Fibroblast of skin of right biceps (primary cell): Measurements from ENCODE around the gene TUBB4A.
"Not testable (repeated sequence)": the region's sequence is repeated elsewhere in the genome, so short reads cannot be mapped to it uniquely, and the experiment has no call there.

ENCODE experiments used
- DNase-seq: peaks from one replicate; pipeline ENCODE4 v3.0.0-alpha.2; 2013

TUBB4A gene

GRCh38 chr19:6501740-6502648, at the start of gene TUBB4A:
TSS of gene TUBB4A (minus strand) at chr19:6502309. CDS start at chr19:6502212, 97 bp downstream.
- DNase-seq, result no peak

DNA sequence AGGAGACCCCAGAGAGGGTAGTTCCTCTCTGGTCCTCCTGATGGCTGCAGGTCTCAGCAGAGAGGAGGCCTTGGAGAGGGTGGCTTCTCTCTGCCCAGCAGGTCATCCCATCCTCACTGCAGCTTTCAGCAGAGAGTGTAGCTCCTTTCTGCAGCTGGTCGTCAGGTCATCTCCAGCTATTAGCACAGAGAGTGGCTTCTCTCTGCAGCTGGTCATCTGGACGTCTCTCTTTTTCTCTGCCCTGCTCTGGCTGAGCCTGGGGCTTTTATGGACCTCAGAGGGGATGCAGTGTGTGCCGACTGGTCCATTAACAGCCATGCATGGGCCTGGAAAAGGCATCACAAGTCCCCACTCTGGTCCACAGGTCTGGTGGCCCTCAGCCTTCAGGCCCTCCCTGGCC, 49.0 kb upstream of the TUBB4A start:
- DNase-seq, result no peak

DNA sequence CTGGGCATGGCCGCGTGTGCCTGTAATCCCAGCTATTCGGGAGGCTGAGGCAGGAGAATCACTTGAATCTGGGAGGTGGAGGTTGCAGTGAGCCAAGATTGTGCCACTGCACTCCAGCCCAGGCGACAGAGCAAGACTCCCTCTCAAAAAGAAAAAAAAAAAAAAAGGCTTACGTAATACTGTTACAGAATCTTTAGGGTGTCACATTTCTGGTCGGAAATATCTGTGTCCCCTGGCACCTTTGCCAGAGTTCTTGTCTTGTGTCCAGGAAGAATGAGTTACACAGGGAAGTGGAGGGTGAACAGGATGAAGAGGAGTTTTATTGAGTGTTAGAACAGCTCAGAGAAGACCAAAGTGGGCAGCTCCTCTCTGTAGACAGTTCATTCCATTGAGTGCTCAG, 48.6 kb upstream of the TUBB4A start:
- DNase-seq, result not testable (repeated sequence)

- no peak for DNase-seq
Observed at GRCh38 chr19:6543866-6544347, 41.8 kb upstream of the TUBB4A start.

GRCh38 chr19:6540918-6541689, 39.0 kb upstream of the TUBB4A start:
- no peak for DNase-seq

- DNase-seq, result no peak
Observed at GRCh38 chr19:6539514-6539913, 37.4 kb upstream of the TUBB4A start.

DNA sequence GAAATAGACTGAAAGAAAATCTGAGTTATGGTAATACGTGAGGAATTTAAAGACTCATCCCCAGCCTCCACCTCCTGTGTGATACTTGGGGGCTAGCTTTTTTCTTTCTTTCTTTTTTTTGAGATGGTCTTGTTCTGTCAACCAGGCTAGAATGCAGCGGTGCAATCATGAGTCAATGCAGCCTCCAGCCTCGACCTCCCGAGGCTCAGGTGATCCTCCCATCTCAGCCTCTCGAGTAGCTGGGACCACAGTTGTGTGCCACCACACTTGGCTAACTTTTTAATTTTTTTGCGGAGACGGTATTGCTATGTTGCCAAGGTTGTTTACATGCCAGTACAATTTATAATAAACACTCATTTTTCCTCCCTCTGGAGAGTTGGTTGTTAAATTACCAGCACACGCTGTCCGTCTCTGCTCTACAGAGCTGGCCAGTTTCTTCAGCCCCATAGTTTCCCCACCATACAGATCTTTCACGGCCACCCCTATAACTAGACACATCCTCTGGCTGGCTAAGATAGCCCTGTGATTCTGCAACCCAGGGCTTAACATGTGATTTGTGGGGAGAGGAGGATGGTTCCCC, 33.5 kb upstream of the TUBB4A start:
- no peak for DNase-seq

- DNase-seq, result no peak
Observed at GRCh38 chr19:6534451-6535093, 32.5 kb upstream of the TUBB4A start.

- no peak for DNase-seq
Observed at GRCh38 chr19:6533746-6534418, 31.8 kb upstream of the TUBB4A start.

GRCh38 chr19:6533000-6533328, 30.9 kb upstream of the TUBB4A start:
- no peak for DNase-seq

- DNase-seq, result no peak
Observed at GRCh38 chr19:6532244-6532999, 30.3 kb upstream of the TUBB4A start.

DNA sequence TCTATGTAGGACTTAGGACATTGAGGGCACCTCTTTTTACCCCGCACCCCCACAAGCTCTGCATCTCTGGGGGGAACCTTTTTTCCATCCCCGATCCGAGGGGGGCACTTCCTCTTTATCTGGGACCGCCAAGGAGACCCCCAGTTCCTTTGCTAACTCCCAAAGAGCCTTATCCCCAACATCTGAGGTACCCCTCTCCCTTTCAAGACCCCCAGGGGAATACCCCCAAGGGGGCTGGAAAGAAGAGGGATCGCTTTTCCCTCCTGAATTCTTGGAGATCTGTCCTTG, 29.8 kb upstream of the TUBB4A start:
- no peak for DNase-seq

DNA sequence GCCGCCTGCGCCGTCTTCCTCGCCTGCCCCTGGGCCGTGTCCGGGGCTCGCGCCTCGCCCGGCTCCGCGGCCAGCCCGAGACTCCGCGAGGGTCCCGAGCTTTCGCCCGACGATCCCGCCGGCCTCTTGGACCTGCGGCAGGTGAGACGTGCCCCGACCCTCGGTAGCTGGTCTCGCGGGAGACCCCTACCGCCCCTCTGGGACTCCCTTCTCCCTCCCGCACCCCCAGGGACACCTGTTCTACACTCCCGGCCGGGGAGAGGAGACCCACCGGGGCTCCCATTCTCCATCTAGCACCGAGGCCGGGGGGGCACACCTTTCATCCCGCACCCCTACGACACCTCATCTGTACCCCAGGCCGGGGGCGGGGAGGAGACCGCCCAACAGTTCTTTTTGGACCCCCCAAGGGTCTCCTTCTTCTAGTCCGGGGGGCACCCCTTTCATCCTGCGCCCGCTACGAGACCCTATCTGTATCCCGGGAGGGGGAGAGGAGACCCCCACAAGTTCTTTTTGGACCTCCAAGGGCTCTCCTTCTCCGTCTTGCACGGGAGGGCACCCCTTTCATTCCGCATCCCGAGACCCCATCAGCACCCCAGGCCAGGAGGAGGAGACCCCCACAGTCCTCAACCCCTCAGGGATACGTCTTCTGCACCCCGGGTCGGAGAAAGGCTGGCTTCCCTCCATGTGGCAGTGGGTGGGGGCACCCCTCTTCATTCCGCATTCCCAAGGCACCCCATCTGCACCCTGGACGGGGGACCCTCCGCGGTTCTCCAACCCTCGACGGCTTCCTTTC, 29.2 kb upstream of the TUBB4A start:
- DNase-seq, result no peak

- peak; percentile 88 for DNase-seq
Observed at GRCh38 chr19:6530386-6531162, 28.5 kb upstream of the TUBB4A start, which contains the start of gene TNFSF9. TSS of gene TNFSF9 (plus strand) at chr19:6531026. CDS start at chr19:6531037, 11 bp downstream.

DNA sequence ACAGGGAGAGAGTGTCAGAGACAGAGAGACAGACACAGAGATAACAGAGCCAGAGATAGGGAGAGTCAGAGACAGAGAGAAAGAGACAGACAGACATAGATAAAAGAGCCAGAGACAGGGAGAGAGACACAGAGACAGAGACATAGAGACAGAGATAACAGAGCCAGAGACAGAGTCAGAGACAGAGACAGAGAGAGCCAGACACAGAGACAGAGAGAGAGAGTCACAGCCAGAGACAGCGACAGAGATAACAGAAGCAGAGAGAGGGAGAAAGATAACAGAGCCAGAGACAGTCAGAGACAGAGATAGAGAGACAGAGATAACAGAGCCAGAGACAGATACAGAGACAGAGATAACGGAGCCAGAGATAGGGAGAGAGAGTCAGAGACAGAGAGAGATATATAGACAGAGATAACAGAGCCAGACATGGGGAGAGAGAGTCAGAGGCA, 27.9 kb upstream of the TUBB4A start:
- DNase-seq, result no peak

DNA sequence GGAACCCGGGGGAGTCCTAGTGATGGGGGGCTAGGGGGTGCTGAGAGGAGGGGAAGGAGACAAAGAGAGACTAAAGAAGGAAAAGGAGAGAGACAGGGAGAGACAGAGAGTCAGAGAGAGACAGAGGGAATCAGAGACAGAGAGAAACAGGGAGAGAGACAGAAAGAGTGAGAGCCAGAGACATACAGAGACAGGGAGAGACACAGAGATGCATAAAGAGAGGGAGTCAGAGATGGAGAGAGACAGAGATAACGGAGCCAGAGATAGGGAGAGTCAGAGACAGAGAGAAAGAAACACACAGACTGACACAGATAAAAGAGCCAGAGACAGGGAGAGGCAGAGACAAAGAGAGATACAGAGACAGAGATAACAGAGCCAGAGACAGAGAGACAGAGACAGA, 27.2 kb upstream of the TUBB4A start:
- DNase-seq, result no peak

DNA sequence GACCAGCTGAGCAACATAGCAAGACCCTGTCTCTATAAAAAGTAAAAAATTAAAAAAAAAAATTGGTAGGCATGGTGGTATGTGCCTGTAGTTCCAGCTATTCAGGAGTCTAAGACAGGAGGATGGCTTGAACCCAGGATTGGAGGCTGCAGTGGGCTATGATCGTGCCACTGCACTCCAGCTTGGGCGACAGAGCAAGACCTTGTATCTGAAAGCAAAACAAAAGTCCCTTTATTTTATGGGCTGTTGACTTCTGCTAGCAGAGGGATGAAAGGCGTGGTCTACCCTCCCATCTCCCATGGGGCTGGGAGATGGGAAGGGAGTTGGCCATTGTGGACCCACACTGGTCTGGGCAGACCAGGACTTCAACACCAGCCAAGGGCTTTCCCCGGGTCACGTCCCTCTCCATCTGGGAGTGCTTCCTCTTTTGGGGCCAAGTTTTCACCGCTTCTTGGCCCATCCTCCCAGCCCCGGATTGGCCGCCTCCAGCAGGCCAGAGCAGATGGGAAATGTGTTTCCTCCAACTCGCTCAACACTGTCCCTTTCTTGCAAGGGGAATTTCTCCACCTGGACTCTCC, 26.5 kb upstream of the TUBB4A start:
- no peak for DNase-seq

- DNase-seq, result no peak
Observed at GRCh38 chr19:6527893-6528543, 25.9 kb upstream of the TUBB4A start.

GRCh38 chr19:6524311-6524710, 22.2 kb upstream of the TUBB4A start:
- DNase-seq, result no peak
